Osteoblast (primary cell): Measurements from ENCODE around the gene COPG1. TPM values are rescaled to one million over a fixed set of nuclear protein-coding genes. Genes with fewer than 3 reads are reported as not detected.
A peak's percentile ranks its signal among the peaks of the same experiment; 100 is the strongest.

Experiments used
- DNase-seq: peaks from one replicate; pipeline ENCODE4 v3.0.0; 2011; ENCODE audit warnings: low spot score, mixed read lengths; ENCODE audit not compliant: insufficient read length; ENCODE audit errors: missing footprints
- H2AFZ ChIP-seq: 2 replicates; pipeline ENCODE4 v1.6.0; 2011; ENCODE audit warnings: mild to moderate bottlenecking, low read length
- H3K27ac ChIP-seq: 2 replicates; pipeline ENCODE4 v1.5.1; 2011; ENCODE audit warnings: mild to moderate bottlenecking, low read depth, low read length, moderate library complexity
- H3K27me3 ChIP-seq: 2 replicates; pipeline ENCODE4 v1.6.0; 2012; ENCODE audit warnings: mild to moderate bottlenecking, control low read depth, inconsistent platforms, low read length, moderate library complexity; ENCODE audit not compliant: insufficient read depth
- H3K36me3 ChIP-seq: 2 replicates; pipeline ENCODE4 v1.5.1; 2011; ENCODE audit warnings: mild to moderate bottlenecking, low read length, control low read depth, moderate library complexity; ENCODE audit not compliant: insufficient read depth
- H3K4me1 ChIP-seq: 2 replicates; pipeline ENCODE4 v1.5.1; 2011; ENCODE audit warnings: mild to moderate bottlenecking, low read length, control low read depth, moderate library complexity; ENCODE audit not compliant: insufficient read depth
- H3K4me2 ChIP-seq: 2 replicates; pipeline ENCODE4 v1.6.0; 2011; ENCODE audit warnings: mild to moderate bottlenecking, low read length; ENCODE audit not compliant: insufficient read depth
- H3K4me3 ChIP-seq: fragments of 200-600 bp; sonication (generic); 3 replicates; pipeline ENCODE4 v1.5.1; 2012; ENCODE audit warnings: mild to moderate bottlenecking, low read length, inconsistent platforms; ENCODE audit not compliant: insufficient read depth
- H3K79me2 ChIP-seq: 2 replicates; pipeline ENCODE4 v1.6.0; 2012; ENCODE audit warnings: mild to moderate bottlenecking, low read length, control low read depth, inconsistent platforms; ENCODE audit not compliant: insufficient read depth
- H3K9me3 ChIP-seq: 2 replicates; pipeline ENCODE4 v1.5.1; 2011; ENCODE audit warnings: low read depth, low read length, control low read depth
- H4K20me1 ChIP-seq: 2 replicates; pipeline ENCODE4 v1.6.0; 2012; ENCODE audit warnings: mild to moderate bottlenecking, low read length, control low read depth; ENCODE audit not compliant: insufficient read depth
- total RNA-seq: library from RNA; depleted of rRNA; stranded (reverse); fragments of >200 nt; gene quantifications from 2 replicates; pipeline ENCODE4 v1.2.3, GENCODE V29; 2012
- TF ChIP-seq, protein P1 (sequence below): IDR thresholded peaks from 2 replicates; pipeline ENCODE4 v1.5.1; 2011; ENCODE audit warnings: mild to moderate bottlenecking, low read depth, low read length, moderate library complexity; ENCODE audit errors: extremely low read depth

Gene COPG1
- total RNA-seq, 1 donor, result 297 TPM

DNA sequence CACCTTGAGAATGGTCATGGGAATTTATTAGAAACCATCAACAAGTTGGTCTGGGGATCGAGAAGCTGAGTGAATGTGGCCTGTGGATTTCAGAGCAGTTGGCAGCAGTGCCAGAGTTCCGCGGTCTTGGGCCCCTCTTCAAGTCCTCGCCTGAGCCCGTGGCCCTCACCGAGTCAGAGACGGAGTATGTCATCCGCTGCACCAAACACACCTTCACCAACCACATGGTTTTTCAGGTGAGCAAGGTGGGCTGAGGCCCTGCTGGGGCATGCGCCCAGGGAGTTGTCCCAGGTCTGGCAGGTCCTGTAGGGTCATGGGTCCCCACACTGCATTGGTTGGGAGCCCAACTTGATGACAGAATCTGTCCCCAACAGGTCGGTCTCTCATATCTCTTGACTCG lies 22.3 kb downstream of the COPG1 start:
- H3K9me3 ChIP-seq, result no peaks in the 10 kb centered on the region
- H4K20me1 ChIP-seq, result peaks cover 41% of the 10 kb centered on the region
- H3K79me2 ChIP-seq, result peaks cover 17% of the 10 kb centered on the region
- no peak for DNase-seq
- H3K27ac ChIP-seq, result no peak overlapping the region
- H3K4me2 ChIP-seq, result no peak overlapping the region
- no peak overlapping the region for H2AFZ ChIP-seq
- TF ChIP-seq, protein P1, sequence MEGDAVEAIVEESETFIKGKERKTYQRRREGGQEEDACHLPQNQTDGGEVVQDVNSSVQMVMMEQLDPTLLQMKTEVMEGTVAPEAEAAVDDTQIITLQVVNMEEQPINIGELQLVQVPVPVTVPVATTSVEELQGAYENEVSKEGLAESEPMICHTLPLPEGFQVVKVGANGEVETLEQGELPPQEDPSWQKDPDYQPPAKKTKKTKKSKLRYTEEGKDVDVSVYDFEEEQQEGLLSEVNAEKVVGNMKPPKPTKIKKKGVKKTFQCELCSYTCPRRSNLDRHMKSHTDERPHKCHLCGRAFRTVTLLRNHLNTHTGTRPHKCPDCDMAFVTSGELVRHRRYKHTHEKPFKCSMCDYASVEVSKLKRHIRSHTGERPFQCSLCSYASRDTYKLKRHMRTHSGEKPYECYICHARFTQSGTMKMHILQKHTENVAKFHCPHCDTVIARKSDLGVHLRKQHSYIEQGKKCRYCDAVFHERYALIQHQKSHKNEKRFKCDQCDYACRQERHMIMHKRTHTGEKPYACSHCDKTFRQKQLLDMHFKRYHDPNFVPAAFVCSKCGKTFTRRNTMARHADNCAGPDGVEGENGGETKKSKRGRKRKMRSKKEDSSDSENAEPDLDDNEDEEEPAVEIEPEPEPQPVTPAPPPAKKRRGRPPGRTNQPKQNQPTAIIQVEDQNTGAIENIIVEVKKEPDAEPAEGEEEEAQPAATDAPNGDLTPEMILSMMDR, result no peak
- H3K36me3 ChIP-seq, result peaks cover 99% of the 10 kb centered on the region
- no peaks in the 10 kb centered on the region for H3K4me1 ChIP-seq
- no peaks in the 10 kb centered on the region for H3K27me3 ChIP-seq
- no peak overlapping the region for H3K4me3 ChIP-seq

DNA sequence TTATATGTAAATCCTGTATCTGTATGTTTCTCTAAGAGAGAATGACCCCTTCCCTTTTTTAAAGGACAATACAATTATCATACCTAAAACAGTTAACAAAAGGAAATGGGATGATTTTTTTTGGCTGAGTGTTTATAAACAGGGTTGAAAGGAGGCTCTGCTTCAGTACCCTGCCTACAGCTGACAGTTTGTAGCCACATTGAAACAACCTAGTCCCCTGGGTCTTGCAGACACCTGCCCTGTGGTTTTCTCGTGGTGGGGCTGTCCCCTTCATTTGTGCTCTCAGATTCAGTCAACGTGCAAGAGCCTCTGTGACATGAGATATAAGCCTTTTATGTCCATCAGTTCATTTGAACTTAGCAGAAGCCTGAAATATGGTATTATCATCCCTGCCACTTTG lies 27.0 kb downstream of the COPG1 start:
- no peak overlapping the region for H2AFZ ChIP-seq
- TF ChIP-seq, protein P1, result no peak

DNA sequence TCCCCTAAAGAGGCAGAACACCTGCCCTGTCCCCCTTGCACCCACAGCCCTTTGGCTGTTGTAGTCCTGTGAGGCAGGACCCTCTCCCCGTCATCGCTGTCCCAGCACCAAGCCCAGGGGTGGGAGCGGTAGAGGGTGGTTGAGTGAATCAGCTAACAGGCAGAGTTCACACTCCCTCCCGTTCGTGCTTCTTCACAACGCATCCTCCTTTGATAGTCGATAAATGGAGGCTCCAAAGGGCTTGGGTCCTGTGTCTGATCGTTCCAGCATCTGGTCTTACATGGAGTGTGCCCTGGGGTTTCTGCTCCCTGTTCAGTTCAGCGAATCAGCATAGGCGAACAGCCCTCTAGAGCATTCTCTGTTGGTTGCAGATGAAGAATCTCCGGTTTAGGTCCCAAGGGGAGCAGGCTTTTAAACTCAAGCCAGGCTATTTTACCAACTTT lies 28.4 kb downstream of the COPG1 start:
- H3K9me3 ChIP-seq, result no peaks in the 10 kb centered on the region
- H3K4me2 ChIP-seq, result peak overlapping the region; percentile 89
- DNase-seq, result peak; percentile 51
- H3K4me3 ChIP-seq, result peak overlapping the region; percentile 81
- H2AFZ ChIP-seq, result no peak overlapping the region
- peaks cover 17% of the 10 kb centered on the region for H3K4me1 ChIP-seq
- TF ChIP-seq, protein P1, result no peak
- peak overlapping the region; percentile 77 for H3K27ac ChIP-seq
- peaks cover 49% of the 10 kb centered on the region for H3K36me3 ChIP-seq
- H3K79me2 ChIP-seq, result peaks cover 16% of the 10 kb centered on the region
- H4K20me1 ChIP-seq, result peaks cover 14% of the 10 kb centered on the region
- H3K27me3 ChIP-seq, result no peaks in the 10 kb centered on the region

More for the DNA sequence above, 27.0 kb downstream of the COPG1 start:
- no peak for DNase-seq
- Histone ChIP-seq H3K36me3 (peaks cover 64% of the 10 kb centered on the region), H4K20me1 (peaks cover 18% of the 10 kb centered on the region), H3K4me1 (peaks cover 17% of the 10 kb centered on the region), H3K4me3 (no peak overlapping the region), H3K79me2 (peaks cover 12% of the 10 kb centered on the region), H3K27me3 (no peaks in the 10 kb centered on the region), H3K4me2 (no peak overlapping the region), H3K9me3 (no peaks in the 10 kb centered on the region), H3K27ac (no peak overlapping the region)

DNA sequence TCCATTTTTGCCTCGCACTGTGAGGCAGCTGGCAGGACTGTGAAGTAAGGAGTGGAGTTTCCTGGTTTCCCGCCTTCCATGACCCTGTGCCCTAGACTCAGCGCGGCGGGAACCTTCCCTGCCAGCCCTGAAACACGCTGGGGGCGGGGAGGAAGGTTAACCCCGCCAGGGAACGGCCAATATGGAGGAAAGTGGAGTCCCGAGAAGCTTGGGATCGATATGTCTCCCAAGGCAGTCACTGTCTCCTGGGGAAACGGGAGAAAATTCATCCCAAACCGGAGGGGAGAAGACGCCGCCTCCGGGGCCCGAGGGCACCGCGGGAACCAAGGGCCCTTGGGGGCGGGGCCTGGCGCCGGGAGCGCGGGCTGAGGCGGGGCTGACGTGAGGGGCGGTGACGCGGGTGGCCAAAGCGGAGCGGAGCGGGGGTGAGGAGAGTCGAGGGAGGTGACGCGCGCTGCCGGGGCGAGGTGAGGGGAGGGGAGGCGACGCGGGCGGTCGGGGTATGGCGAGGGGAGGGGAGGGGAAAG lies 29.1 kb downstream of the COPG1 start, which contains the start of gene HMCES:
HMCES (plus strand) TSS at position 432 of the 527 bp plus-strand sequence. CDS start 863 bp downstream, outside the sequence.
- Histone ChIP-seq H2AFZ (peak within 1 kb of the TSS; percentile 77), H3K79me2 (peaks cover 19% of the 10 kb centered on the region), H3K4me1 (peaks cover 17% of the 10 kb centered on the region), H3K4me2 (peak within 1 kb of the TSS; percentile 89), H3K27me3 (no peaks in the 10 kb centered on the region), H3K4me3 (peak within 1 kb of the TSS; percentile 81), H3K27ac (peak within 1 kb of the TSS; percentile 77), H3K9me3 (no peaks in the 10 kb centered on the region), H3K36me3 (peaks cover 43% of the 10 kb centered on the region), H4K20me1 (peaks cover 18% of the 10 kb centered on the region)
- DNase-seq, result peak; percentile 97
- TF ChIP-seq, protein P1, result no peak
